ENCODE measurements around the gene STIL. TPM values are rescaled to one million over a fixed set of nuclear protein-coding genes. Genes with fewer than 3 reads are reported as not detected.
A peak's percentile ranks its signal among the peaks of the same experiment; 100 is the strongest.
"Not testable (repeated sequence)": the region's sequence is repeated elsewhere in the genome, so short reads cannot be mapped to it uniquely, and the experiment has no call there.

Gene STIL
- total RNA-seq = 1.8 TPM
- long read RNA-seq, partial matches to known transcripts = 0 of 2 reads
- long read RNA-seq, other reads (novel, unspliced or antisense) = 2 of 2 reads

DNA sequence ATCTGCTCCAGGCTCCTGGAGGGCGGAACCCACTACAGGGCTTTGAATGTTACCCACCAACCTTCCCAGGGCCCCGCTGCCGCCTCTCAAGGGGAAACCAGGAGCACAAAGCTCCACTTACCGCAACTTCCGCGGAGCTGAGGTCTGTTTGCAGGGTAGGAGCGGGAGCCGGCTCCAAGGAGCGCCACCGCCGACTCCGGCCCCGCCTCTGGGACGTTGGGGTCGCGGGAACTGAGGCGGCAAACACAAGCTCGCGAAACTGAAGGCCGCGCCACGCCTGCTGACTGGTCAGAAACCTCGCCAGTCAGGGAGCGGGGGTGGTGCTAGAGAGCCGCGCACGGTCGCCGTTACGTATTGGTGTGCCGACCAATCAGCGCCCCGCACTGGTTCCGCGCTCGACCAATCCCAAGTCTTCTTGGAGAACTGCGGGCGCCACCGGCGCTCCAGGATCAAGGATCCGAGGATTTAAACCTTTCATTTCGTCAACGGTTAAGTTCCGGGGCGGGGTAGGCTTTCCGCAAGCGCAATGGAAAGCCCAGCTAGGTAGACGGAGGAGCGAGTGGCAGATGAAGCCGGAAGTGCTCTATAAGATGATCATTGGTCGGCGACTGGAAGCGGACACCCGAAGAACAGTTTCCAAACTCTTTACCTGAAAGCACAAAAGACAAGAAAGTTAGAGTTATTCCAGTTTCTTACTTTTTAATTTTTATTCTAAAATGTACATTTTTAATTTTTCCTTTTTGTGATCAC, at the start of gene STIL:
Gene STIL (minus strand): TSS at position 233 of the 750 bp plus-strand sequence. CDS start 3,828 bp downstream, outside the sequence.
- peak; percentile 100 for DNase-seq (ENCODE audit: low spot score)

GRCh38 chr1:47362828-47363227, 48.9 kb upstream of the STIL start:
- no peak for DNase-seq (ENCODE audit: low spot score)

GRCh38 chr1:47361380-47361779, 47.4 kb upstream of the STIL start:
- no peak for DNase-seq (ENCODE audit: low spot score)

GRCh38 chr1:47351305-47351704, 37.4 kb upstream of the STIL start:
- no peak for DNase-seq (ENCODE audit: low spot score)

- DNase-seq (ENCODE audit: low spot score) = no peak
These were observed 34.3 kb upstream of the STIL start for GRCh38 chr1:47348246-47348645.

- no peak for DNase-seq (ENCODE audit: low spot score)
These were observed 33.8 kb upstream of the STIL start for GRCh38 chr1:47347735-47348134.

DNA sequence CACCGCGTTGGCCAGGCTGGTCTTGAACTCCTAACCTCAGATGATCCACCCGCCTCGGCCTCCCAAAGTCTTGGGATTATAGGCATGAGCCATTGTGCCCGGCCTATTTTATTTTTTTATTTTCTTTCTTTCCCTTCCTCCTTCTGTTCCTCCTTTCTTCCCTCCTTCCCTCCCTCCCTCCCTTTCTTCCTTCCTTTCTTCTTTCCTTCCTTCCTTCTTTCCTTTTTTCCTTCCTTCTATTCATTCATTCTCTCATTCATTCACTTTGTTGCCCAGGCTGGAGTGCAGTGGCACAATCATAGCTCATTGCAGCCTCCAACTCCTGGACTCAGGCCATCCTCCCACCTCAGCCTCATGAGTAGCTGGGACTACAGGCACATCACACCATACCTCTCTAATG, 33.0 kb upstream of the STIL start:
- not testable (repeated sequence) for DNase-seq (ENCODE audit: low spot score)

DNA sequence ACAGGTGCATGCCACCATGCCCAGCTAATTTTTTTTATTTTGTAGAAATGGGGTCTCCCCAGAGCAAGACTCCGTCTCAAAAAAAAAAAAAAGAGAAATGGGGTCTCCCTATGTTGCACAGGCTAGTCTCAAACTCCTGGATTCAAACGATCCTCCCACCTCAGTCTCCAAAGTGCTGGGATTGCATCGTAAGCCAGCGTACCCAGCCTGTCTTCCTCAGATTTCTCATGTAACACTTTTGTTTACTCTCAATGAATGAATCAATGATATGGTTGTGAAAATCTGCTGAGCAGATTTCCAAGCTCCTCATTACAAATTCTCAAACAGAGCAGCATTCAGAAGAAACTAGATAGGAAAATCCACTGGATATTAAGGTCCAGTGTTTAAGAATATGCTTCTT, 26.3 kb upstream of the STIL start:
- DNase-seq (ENCODE audit: low spot score) = peak; percentile 20

GRCh38 chr1:47338249-47339077, 24.5 kb upstream of the STIL start:
- no peak for DNase-seq (ENCODE audit: low spot score)

DNA sequence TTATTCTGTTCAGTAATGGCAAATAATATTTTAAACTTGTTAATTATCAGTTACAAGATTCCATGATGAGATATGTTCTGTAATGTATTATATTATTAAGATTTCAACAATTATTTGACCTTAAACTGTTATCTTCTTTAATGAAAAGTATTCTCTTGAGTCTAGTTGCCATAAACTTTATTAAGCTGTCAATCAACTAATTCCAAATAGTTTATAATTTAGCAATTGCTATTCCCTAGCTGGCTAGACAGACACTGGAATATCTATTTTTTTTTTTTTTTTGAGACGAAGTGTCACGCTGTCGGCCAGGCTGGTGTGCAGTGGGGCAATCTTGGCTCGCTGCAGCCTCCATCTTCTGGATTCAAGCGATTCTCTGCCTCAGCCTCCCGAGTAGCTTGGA, 23.4 kb upstream of the STIL start:
- DNase-seq (ENCODE audit: low spot score) = no peak

DNA sequence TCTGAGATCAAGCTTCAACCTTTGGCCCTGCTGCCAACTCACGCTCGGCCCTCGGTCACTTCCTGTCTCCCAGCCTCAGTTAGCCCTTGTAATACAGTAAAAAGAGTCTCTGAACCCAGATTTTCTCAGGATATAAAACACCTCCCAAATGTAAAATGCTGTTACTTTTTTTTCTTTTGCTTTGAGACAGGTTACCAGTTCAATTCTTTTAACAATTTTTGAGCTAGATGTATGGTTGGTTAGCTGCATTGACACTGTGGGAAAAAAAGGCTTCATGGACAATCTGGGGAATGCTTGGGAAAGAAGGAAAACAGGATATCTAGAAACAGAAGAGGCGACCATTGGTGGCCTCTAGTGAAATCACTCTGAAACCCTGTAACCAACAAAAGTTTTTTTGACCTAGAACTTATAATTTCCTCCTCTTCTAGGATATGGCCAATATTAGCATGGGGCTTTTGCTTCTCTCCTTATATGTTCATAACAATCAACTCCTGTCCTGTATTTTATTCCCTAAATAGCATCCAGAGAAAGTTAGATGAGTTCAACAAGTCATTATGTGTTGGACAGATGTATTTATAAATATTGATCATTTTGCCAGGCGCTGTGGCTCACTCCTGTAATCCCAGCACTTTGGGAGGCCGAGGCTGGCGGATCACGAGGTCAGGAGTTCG, 21.0 kb upstream of the STIL start:
- no peak for DNase-seq (ENCODE audit: low spot score)

GRCh38 chr1:47333922-47334764, 20.2 kb upstream of the STIL start:
- DNase-seq (ENCODE audit: low spot score) = peak; percentile 94

DNA sequence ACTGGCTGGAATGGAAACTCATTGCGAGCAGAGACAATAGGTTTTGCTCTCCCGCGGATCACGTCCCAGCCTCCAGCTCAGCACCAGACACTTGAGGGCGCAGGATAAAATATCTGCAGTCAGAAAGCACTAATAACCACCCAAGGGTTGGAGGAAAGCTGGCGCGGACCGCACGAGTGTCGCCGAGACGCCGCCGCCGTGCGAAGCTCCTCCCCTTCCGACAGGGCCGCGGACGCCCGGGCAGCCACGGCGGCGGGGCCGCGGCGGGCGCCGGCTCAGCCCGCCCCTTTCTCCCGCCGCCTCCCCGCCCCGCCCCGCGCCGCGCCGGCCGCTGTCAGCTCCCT, 19.6 kb upstream of the STIL start, which contains the start of gene CMPK1:
Gene CMPK1 (plus strand): TSS at position 213 of the 344 bp plus-strand sequence. CDS start 156 bp downstream, outside the sequence.
- peak; percentile 94 for DNase-seq (ENCODE audit: low spot score)

GRCh38 chr1:47332779-47333577, 19.0 kb upstream of the STIL start:
- DNase-seq (ENCODE audit: low spot score) = no peak

GRCh38 chr1:47331875-47332274, 17.9 kb upstream of the STIL start:
- no peak for DNase-seq (ENCODE audit: low spot score)

GRCh38 chr1:47330212-47330611, 16.3 kb upstream of the STIL start:
- no peak for DNase-seq (ENCODE audit: low spot score)

- no peak for DNase-seq (ENCODE audit: low spot score)
These were observed 15.0 kb upstream of the STIL start for GRCh38 chr1:47328992-47329391.

DNA sequence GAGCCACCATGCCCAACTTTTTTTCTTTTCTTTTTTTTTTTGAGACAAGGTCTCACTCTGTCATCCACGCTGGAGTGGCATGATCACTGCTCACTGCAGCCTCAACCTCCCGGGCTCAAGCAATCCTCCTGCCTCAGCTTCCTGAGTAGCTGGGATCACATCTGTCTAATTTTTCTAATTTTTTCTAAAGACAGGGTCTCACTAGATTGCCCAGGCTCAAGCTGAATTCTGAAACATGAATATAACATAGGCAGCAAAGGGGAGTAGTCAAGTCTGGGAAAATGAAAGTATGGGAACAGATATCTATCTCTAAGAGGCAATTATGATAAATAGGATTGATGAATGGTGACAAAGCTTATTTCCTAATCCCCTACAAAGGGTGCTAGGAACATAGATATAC, 12.3 kb upstream of the STIL start:
- no peak for DNase-seq (ENCODE audit: low spot score)

GRCh38 chr1:47325528-47325927, 11.6 kb upstream of the STIL start:
- DNase-seq (ENCODE audit: low spot score) = no peak

GRCh38 chr1:47324682-47325081, 10.7 kb upstream of the STIL start:
- no peak for DNase-seq (ENCODE audit: low spot score)

Data from mesenteric fat pad (tissue), 1 donor.